HG03354 (cell line): ENCODE data around the gene TUBE1.
"Not testable (repeated sequence)": the region's sequence is repeated elsewhere in the genome, so short reads cannot be mapped to it uniquely, and the experiment has no call there.

Source experiments
- ATAC-seq: cut with Tn5 transposase; IDR thresholded peaks from one replicate; pipeline ENCODE4 v1.9.1; 2021; ENCODE audit warnings: mild to moderate bottlenecking; ENCODE audit not compliant: unreplicated experiment, poor library complexity, severe bottlenecking

TUBE1 gene

DNA sequence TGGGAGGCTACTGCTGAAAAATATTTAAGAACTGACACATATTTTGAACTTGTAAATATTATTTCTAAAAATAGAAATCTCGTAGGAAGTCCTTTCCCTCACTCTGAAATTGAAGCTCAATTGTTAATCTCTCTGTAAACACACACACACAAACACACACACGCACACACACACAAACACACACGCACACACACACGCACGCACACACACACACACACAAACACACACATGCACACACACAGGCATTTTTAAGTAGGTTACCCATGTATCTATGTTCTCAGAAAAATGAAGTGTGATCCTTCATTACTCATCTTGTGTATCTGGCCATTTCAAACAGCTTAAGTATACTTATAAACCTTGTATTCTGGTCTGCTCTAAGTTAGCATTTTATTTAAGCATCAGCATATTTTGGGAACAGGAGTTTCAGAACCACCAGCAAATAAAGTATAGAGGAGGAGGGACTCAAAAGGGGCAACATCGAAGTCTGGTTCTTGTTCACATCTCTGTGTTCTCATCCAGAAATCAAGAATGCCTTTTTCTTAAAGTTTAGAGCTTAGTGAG, 21.8 kb downstream of the TUBE1 start:
- no peak for ATAC-seq

DNA sequence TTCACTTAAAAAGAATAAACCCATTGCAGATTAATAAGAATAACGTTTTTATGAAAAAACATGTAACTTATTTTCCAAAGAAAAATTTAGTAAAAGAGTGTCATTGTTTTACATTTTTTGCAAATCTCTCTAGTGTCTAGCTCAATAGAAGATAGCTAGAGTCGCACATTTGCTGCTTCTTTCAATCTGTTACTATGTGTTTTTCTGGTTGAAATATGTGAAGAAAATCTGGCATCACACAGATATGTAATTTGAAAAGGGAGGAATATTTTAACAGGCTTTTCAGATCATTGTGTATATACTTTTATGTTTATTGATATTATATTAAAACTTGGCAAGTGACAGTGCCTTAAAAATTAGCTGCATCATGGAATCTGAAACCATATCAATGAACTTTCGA, 24.3 kb downstream of the TUBE1 start:
- ATAC-seq, result no peak

DNA sequence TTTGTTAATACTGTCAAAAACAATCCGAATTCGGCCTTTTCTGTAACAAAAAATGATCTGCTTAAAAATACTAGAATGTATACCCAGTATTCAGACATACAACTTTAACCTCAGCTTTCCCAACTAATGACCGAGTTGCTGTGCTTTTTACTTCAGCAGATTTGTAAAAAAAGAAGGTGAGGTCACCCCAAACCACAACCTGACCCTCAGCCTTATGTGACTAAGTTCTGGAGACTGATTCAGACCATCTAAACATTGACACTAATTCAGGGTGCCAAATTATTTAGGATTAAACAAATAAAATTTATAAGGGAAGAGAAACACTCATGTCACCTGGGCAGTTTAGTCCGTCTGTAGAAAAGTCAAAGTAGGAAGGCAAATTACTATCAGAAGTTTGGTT, 25.7 kb downstream of the TUBE1 start:
- no peak for ATAC-seq

DNA sequence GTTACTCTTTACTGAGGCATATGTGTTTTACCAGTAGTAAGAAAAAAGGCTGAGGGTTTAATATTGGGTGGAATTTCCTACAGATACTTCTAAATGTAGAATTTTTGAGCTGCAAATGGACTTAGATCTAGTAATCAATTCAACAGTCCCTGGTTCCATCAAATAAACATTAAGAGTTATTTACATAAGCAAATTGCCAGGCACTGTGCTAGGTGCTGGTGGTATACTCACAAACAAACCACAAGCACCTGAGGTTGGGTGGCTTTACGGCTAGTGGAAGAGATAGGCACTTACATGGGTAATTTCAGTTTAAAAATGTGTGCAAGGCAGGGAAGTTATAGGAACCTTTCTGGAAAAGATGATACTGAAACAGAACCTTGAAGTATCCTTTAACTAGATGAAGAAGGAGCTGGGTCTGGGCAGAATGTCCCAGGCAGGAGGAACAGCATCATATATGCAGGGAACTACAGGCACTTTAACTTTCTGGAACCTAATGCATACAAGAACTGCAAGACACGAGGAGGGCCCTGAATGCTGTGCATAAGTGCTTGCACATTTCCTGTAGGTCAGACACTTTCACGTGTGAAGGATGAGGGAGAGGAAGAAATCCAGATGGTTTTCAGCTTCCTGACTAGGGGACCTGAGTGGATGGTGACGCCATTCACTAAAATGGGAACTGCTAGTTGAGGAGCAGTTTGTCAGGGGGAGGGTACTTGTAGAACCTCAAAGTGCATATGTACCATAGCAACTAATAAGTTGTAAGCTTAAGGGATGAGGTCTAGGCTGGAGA, 28.8 kb downstream of the TUBE1 start:
- no peak for ATAC-seq

DNA sequence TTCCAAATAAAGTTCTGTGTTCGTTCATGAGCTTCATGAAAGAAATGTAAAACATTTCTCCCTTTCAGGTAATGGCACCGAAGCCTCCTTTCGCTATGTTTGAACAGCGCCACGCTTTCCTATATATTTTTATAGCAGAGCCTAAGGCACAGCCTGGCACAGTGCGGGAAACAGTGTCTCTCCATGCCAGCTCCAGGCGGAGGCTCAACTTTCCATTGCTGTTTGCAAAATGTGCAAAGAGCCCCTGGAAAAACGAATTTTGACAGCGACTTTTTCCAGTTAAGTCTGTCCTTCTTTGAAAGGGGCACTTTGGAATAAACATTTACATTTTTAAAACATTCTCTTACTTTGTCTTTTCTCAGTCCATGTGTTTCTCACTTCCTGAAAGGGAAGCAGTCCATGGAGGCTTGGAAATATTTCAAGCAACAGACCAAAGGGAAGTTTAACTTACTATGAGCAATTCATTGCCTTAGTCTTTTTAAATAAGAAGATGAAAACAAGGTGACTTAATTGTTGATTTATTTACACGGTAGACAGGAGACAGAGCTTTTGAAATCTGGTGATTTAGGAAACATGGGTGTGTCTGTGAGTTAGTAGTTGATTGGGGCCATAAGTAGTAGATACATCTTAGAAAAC, 32.6 kb downstream of the TUBE1 start:
- no peak for ATAC-seq

DNA sequence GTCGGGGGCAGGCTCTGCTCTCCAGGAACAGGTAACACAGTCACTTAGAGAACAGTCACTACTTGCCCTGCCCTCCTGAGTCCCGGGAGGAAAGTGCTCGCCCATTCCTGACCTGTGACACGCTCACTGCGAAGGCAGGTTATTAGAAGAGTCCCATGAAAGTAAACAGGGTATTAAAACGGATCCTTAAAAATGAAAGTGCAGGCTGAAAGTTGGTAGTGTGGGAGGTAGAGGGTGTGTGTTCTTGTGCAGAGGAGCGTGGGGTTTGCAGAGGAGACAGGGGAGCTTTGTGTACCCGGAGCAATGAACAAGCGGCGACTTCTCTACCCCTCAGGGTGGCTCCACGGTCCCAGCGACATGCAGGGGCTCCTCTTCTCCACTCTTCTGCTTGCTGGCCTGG, 33.3 kb downstream of the TUBE1 start, which contains the start of gene CCN6:
Gene CCN6, plus strand, starts transcription at position 104 of the 400 bp plus-strand sequence. Its CDS starts 254 bp downstream, at position 358.
- ATAC-seq, result no peak

DNA sequence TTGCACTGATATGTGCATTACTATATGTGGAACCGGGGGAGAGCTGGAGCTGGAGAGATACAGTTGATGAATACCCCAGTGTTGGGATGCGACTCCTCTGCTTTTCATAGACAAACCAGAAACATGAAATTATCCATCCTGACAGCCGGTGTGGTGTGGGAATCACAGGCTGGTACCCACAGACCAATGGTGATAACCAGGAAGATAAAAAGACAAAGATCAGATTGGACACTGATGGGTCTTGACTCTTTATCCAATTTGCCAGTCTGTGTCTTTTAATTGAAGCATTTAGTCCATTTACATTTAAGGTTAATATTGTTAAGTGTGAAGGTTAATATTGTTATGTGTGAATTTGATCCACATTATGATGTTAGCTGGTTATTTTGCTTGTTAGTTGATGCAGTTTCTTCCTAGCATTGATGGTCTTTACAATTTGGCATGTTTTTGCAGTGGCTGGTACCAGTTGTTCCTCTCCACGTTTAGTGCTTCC, 36.0 kb downstream of the TUBE1 start:
- not testable (repeated sequence) for ATAC-seq

DNA sequence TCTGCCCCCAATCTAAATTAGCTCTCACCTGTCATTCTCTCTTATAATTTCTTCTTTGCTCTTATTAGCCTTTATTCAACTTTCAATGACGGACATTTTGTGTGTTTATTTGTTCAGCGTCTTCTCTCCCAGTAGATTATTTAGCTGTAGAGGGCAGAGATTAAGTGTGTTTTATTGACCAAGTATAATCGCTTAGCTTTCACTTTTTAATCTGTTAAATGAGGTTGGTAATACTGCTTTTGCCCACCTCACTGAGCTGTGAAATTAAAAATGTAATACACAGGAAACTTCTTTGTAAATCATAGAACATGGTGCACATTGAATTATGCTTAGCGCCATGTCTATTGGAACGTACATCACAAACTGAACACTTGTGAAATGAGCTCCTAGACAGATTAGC, 36.9 kb downstream of the TUBE1 start:
- ATAC-seq, result no peak

DNA sequence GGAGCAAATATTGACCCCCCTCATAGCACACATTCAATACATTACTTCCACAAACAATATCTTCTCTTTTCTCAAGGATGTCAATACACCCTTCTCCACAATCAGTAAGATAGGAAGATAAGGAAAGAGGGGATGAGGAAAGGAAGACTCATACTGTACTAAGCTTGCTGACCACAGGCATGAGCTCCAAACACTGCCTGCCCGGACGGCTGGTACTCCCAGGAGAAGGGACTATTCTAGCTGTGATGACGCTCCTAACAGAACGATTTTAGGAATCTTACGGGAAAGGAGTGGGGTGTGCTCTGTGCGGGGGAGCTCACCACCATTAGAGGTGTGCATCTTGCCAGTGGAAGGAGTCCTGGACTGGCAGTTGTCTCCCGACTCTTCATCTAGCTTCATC, 37.3 kb downstream of the TUBE1 start:
- ATAC-seq, result no peak

DNA sequence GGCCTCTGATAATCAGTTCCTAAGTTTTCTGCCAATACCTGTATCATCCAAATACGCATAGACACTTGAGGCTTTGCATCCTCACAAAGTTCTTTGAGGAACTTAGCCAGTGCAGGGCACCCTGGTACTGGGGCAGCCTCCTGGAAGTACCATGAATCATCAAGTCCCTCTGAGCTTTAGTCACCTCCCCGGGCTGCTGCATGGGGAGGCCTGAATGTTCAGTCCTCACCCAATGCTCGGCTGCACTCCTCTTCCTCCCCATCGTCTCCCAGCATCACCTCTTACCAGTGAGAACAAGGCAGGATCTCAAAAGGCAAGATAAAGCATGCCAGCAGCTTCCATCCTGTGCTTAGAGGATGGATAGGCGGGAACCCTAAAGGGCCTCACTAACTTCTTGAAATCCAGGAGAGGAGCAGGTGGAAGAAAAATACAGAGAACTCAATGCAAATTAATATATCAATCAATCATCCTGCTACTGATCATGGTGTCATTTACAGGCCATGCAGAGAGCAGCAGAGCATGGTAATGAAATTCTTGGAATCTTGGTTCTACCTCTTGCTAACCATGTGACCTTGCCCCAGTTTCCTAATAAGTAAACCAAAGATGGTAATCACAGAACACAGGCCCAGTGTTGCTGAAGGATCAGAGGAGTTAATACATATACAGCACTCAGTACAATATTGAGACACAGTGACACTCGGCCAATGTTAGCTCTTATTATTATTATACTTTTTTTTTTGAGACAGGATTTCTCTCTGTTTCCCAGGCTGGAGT, 38.1 kb downstream of the TUBE1 start:
- no peak for ATAC-seq

DNA sequence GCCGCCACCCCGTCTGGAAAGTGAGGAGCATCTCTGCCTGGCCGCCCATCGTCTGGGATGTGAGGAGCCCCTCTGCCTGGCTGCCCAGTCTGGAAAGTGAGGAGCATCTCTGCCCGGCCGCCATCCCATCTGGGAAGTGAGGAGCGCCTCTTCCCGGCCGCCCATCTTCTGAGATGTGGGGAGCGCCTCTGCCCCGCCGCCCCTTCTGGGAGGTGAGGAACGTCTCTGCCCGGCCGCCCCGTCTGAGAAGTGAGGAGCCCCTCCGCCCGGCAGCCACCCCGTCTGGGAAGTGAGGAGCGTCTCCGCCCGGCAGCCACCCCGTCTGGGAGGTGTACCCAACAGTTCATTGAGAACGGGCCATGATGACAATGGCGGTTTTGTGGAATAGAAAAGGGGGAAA, 39.8 kb downstream of the TUBE1 start:
- not testable (repeated sequence) for ATAC-seq

DNA sequence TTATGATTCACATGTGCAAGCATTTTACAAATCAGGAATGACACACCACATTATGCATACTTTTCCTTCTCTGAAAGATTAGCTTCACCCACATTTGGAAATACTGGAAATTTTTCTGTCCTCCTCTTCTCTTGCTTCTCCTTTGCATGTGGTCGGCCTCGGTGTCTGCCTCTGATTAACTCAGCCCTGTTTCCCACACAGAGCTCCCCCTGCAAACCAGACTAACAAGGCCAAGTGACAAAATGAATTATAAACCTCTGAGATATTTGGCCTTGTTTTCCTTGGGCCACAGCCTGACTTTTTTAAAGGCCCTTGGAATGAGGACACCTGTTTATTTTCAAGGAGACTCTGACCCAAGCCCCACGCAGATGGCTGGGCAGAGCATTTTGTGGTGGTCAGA, 42.4 kb downstream of the TUBE1 start:
- no peak for ATAC-seq

DNA sequence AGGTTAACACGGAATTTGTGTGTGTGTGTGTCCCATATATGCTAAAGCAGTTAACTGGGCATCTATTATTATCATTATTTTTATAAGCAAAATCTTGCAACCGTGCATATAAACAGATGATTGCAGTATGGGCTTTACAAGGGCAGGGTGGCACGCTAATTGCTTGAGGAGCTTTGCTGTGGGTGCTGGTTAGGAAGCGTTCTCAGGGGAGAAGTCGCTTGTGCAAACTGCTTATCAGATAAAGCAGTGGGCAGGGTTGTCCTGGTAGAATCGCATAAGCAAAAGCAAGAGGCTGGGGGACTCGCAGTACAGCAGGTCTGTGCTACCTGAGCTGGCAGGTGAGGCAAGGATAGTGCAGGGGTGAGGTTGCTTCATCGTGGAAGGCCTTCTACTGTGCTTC, 43.1 kb downstream of the TUBE1 start:
- no peak for ATAC-seq

DNA sequence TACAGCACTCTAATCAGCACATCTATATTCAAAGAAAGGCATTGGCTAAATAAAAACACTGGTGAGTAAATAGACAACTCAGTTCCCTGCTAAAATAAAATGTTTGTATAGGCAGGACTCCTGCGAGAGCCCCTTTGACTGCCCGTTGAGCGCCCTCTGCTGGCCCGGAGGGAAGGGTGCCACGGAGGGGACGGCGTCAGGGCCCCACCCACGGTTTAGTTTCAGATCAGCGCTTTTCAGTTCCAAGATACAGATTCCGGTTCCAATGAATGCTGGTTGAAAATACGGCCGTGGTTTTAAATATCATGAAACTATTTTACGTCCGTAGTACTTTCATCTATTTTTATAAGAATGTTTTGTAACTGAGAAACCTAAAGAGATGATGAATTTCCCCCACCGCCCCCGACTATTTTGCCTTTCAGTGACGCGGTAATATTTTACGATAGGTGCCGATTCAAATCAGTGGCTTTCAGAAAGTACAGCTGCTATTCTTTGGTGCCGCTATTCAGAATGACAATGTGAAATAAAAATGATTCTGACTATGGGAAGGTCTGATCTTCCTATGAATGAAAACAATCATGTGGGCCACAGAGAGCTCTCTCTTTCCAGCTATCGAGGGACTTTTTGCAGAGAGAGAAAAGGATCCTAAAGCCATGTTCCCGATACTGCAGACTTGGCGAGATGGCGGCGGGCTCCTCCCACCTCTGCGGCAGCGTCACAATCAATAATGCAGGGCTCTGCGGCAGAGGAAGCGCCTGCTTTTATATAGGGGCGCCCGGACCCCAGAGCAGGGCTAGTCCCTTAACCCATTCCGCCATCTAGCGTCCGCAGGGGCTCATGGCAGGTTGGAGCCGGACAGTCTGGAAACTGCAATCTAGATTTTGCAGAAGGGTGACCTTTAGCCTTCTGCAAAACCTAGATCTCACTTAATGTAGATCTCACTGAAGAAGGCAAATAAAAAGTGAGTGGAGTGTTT, 44.0 kb downstream of the TUBE1 start:
- ATAC-seq, result peak; percentile 92

DNA sequence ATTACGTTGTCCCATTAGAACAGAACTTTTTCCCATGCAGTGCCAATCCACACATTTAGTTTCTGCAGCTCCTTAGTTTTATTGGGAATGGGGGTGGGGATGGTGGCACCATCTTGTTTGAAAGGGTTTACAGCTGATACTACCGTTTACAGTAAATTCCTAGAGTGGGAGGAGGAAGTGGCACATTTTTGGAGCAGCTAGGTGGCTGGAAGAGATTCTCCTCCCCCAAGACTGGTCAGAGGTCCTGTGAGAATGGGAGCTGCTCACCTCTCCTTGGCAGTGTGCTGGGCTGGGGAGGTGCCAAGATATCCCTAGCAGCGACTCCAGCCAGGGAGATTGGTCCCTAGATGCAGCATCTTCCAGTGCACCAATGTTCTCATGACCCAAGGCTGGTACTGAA, 45.7 kb downstream of the TUBE1 start:
- ATAC-seq, result no peak

DNA sequence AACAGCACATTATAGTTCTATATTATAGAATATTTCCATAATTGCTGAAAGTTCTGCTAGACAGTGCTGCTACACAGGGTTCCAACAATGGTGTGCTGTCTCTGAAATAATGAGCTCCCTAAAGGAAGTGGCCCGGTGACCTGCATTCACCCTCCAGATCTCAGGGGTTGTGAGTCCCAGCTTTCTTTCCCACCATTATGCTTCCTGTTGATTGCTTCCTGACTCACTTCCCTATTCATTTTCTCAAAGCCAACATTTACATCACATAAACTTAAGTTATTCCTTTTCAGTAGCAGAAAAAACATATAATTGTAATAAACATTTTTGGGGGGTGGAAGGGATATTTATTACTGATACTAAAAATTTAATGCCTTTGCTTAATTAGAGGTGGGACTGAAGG, 46.3 kb downstream of the TUBE1 start:
- no peak for ATAC-seq

DNA sequence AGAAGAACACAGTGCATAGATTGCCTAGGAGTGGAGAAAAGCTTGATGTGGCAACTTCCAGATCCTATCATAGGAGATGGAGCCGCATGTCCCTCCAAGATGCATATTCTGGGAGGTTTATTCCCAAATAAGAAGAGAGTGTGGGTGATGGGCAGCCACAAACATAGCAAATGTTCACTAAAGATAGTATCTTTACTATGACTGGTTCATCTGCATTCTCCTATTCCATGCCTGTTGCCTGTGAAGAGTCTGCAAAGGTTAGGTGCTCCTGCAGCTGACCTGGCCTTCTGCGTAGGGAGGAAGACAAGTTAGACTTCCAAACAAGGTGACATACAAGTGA, 47.9 kb downstream of the TUBE1 start:
- ATAC-seq, result no peak

DNA sequence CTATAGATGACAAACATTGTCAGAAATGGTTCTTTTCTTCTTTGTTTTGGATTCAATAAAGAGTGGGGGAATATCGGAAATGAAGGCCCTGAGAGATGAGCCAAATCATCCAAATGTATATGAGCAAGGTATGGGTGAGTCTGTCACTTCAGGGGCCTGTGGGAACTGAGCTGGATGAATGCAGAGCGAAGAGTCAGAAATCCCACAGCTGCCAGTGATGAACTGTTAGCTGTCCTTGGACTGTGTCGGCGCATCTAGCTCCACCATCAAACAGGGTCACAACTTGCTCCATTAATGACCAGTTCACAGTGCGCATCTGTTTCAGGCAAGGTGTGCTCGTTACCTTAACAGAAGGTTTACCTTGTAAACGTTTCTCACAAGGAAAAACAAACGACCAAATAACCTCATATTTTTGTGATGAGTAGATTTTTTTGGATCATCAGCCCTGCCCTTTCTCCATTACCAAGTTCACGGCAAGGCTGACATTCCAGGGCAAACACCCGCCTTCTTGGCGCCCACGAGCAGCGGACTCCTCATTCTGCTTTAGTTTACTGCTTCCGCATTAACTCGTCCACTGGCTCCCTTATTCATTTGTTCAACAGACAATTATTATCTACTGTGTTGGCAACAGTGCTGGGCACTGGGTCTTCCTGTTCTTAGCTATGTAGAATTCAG, 48.4 kb downstream of the TUBE1 start:
- ATAC-seq, result no peak

DNA sequence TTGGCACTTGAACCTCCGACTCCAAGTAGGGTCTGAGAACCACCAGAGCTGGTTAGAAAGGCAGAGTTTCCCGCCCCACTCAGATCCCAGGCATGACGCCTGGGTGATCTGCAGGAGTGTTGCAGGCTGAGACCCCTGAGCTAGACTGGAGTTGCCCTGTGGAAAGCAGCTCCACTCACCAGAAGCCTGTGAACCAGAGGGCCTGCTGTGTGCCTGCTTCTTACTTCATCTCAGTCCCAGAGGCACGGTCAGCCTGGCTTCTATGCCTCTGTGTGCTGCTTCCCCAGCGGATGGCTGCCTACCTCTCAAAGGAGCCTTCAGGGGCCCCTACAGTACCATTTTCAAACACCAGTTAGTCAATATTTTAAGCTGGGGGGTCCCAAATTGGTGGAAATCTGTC, 49.0 kb downstream of the TUBE1 start:
- ATAC-seq, result no peak
